Stimulated activated CD8-positive, alpha-beta memory T cell treated with anti-CD3 and anti-CD28 coated beads, Interleukin-15, amount 100 ng/mL, for 24 hours (primary cell): ENCODE measurements around the gene IFIT3.
"Not testable (repeated sequence)": the region's sequence is repeated elsewhere in the genome, so short reads cannot be mapped to it uniquely, and the experiment has no call there.

Experiments used
- DNase-seq: peaks from one replicate; pipeline ENCODE4 v3.0.0-alpha.2; 2020; ENCODE audit warnings: low read depth

Gene IFIT3

DNA sequence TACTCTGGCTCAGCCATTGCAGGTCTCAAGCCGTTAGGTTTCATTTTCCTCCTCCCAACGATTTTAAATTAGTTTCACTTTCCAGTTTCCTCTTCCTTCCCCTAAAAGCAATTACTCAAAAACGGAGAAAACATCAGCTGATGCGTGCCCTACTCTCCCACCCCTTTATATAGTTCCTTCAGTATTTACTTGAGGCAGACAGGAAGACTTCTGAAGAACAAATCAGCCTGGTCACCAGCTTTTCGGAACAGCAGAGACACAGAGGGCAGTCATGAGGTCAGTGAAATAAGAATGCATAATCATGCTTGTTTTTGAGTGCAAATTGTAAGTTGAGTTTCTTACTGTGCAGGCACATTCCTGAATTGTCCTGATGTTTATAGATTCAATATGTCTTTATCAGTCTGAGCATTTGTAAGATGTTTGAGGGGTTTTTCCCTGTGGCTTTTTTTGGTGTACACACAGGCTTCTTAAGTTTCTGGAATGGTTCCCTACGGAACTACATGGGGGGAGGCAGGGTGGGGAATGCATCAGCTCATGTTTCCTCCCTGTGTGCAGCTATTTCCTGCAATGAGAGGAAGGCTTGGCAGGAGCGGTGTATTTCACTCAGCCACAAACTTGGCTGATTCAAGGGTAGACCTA, at the start of gene IFIT3:
Gene IFIT3 (plus strand): TSS at position 195 of the 639 bp plus-strand sequence. CDS start 77 bp downstream, at position 272.
- no peak for DNase-seq

DNA sequence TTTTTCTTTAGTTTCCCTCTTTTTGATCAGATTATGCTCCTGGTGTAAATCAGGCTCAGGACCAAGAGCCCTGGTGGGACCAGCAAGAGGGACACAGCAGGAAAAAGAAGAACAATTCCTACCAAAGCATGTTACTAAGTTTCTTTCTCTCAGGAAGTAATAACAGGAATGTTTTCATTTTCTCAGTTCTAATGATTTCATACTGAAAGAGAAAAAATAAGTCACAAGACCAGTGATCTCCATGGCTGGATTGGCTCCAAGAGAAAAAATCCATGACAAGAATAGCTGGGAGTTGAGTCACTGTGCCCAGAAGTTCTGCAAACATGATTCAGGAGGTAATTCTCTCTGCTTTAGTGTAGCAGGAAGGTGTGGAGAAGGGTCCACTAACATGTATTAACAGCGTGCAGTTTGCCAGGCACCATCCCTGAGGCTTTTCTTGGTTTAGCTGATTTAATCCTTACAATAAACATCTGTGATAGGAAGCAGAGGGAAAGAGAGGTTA, 49.7 kb upstream of the IFIT3 start:
- DNase-seq, result no peak

GRCh38 chr10:89278900-89279392, 48.9 kb upstream of the IFIT3 start:
- no peak for DNase-seq

DNA sequence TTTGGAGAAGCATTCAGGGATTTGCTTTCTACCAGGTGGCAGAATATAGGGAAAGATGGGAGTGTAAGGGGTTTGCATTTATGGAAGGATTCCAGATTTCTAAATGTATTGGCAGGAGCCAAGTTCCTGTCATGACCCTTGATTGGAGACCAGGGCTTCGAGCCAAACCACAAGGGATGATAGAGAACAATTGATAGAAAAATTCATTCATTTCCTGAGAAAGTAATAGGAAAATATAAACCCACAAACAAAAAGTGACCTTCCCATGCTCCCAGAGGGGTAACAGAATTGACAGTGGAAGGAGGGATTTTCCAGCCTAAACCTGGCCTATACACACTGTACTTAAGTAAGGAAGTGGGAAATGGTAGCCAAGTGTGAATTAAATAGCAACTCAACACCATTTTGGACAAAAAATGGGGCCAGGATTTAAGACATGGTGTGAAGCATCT, 48.4 kb upstream of the IFIT3 start:
- DNase-seq, result no peak

- no peak for DNase-seq
Measured at GRCh38 chr10:89280508-89280907, 47.3 kb upstream of the IFIT3 start.

DNA sequence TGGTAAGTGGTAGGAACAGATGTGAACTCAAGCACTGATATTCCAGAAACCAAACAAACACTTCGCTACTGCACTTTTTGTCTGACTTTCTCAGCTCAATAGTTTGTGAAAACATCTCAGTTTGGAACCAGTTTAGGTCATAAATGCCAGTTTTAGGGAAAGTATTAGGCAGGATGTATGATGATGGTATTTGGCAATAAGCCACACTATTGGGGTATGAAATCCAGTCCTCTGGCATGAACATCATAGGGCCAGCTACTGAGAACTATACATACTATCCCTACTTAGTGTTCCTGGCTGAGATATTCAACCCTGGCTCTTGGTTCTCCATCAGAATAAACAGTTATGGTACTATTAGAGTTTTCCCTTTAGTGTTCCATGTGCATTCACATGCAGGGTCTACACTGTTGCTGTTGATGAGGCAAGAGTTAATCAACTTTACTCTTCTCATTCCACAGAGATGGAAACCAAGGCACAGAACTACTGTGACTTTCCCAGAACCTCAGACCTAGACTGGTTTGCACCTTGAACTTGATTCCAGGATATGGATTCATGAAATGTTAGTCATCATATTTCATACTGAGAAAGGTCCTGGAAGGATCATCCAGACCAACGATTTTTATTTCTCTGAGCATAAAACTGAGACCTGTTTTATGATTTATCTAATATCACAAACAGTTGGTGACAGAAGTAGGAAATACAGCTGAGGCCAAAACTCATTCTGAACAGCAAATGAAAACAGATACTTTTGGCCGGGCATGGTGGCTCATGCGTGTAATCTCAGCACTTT, 46.0 kb upstream of the IFIT3 start:
- DNase-seq, result no peak

- no peak for DNase-seq
Measured at GRCh38 chr10:89283025-89283935, 44.5 kb upstream of the IFIT3 start.

DNA sequence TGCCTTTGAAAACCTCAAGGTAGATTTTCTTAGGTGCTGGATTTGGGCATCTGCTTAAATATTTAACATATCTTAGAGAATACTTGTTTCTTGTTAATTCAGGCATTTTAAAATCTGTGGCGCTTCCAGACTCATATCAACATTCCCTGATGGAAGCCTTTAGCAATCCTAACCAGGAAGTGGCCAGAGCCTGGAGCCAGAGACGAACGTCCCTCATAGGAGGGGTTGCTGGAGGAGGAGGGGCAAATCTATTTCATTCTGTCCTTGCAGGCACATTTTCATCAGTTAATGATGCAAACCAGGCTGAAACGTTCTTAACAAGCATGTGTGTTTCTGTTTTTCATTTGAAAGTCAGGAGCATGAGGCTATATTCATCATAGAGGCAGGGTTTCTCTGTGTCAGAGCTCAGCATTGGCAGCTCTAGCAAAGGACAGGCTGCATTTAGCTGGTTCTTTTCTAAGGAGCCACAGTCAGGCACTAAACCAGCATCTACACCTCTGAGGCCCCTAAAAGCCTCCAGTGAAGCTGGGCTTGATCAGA, 43.8 kb upstream of the IFIT3 start:
- DNase-seq, result no peak

GRCh38 chr10:89284711-89285110, 43.1 kb upstream of the IFIT3 start:
- DNase-seq, result not testable (repeated sequence)

- not testable (repeated sequence) for DNase-seq
Measured at GRCh38 chr10:89285303-89285702, 42.5 kb upstream of the IFIT3 start.

DNA sequence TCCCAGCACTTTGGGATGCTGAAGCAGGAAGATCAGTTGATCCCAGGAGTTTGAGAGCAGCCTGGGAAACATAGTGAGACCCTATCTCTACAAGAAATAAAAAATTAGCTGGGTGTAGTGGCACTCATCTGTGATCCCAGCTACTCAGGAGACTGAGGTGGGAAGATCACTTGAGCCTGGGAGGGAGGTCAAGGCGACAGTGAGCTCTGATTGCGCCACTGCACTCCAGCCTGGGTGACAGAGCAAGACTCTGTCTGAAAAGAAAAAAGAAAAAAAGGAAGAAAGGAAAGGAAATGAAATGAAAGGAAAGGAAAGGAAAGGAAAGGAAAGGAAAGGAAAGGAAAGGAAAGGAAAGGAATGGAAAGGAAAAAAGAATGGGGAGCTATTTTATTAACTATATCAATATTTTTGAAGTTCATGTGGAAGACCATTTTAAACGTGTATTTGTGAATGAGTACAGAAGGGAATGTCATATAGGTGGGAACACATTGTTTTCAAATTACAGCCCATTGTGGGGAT, 33.0 kb upstream of the IFIT3 start:
- no peak for DNase-seq

DNA sequence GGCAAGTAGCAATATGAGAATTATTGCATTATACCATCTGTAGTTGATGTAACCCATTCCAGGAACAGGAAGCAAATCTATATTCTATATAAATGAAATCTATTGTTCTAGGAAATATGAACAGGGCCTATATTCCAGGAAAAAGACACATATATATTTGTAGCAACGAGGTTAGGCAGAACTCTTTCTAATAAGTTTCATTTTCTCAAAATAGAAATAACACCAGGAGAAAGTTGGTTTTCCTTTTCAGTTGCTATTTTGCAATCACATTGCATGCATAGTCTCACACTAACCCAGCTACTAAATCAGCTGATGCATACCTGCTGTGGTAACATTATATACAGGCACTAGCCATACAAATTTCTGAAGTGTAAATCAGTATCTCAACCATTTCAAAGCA, 32.2 kb upstream of the IFIT3 start:
- DNase-seq, result no peak

DNA sequence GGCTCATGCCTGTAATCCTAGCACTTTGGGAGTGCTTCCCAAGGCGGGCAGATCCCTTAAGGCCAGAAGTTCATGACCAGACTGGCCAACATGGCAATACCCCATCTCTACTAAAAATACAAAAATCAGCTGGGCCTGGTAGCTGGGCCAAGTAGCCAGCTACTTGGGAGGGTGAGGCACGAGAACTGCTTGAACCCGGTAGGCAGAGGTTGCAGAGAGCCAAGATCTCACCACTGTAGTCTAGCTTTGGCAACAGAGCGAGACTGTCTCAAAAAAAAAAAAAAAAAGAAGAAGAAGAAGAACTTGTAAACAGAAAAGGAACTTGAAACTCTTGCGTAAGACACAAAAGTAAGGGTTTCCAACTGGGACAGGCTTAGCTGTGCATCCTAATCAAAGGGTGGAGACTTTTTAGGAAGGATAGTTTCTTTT, 31.6 kb upstream of the IFIT3 start:
- DNase-seq, result no peak

DNA sequence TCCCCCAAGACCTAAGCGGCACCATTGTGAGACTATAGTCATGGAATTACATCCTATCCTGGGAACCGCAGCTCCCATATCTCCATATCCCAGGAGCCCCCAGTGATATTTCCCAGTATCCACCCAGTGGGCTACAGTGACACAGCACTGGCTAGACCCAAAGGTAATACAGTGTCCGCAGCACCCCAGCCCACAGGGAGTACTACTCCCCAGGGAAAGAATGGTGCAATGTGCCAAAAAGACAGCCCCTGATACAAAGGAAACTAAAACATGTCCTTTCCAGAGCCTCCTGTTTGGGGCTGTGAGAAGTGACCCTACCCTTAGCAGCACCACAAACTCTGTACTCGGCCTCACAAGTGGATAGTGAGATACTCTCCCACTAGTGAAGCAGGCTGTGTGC, 30.4 kb upstream of the IFIT3 start:
- DNase-seq, result no peak

GRCh38 chr10:89297791-89298190, 30.0 kb upstream of the IFIT3 start:
- DNase-seq, result no peak

DNA sequence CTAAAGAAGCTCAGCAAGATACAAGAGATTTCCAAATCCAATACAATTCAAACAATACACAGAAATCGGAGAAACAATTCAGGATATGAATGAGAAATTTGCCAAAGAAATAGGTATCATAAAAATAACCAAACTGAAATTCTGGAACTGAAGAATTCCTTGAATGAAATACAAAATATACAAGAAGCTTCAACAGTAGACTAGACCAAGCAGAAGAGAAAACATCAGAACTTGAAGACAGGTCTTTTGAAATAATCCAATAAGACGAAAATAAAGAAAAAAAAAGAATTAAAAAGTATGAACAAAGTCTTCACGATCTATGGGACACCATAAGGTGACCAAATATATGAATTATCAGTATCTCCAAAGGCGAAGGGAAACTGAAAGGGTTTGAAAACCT, 28.8 kb upstream of the IFIT3 start:
- no peak for DNase-seq

DNA sequence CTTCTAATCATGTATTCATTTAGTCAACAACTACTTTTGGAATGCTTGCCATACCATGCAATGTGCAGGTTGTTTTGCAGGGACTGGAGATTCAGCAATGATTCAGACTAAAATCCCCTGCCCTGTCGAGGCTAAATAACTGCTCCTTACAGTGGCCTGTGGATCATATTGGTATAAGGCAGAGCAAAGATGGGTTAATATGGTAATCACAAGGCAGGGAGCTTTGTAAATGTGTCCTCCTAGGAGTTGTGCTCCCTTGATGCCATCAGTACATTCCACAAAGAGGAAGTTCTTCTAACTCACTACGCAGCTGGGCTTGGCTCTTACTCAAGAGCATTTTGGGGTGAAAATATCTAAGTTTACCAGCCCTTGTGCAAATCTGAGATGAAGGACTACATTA, 26.6 kb upstream of the IFIT3 start:
- DNase-seq, result no peak

DNA sequence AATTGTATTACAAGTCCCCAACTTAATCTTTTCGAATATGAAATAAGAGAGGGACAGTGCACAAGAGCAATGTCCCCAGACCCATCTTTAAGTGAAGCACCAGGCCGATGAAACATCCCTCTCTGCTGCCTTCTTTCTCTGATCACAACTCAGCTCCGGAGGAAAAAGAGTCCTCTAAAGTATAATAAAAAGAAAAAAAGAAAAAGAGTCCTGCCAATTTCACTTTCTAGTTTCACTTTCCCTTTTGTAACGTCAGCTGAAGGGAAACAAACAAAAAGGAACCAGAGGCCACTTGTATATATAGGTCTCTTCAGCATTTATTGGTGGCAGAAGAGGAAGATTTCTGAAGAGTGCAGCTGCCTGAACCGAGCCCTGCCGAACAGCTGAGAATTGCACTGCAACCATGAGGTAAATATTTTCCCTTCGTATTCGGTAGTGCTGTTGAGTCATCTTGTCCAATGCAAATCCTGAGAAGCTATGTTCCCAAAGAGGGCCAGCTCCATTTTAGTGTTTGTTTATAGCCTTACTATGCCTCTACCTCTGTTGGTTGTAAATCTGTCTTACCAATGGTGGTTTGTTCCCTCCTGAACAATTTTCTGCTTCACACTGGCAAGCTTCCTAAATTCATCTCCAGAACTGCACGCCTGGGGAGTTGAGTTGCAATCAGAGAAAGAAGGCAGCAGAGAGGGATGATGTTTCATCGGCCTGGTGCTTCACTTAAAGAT, 25.9 kb upstream of the IFIT3 start, which contains the start of gene IFIT2:
Gene IFIT2 (plus strand): TSS at position 326 of the 725 bp plus-strand sequence. CDS start 78 bp downstream, at position 404.
- no peak for DNase-seq

GRCh38 chr10:89302625-89303024, 25.2 kb upstream of the IFIT3 start:
- no peak for DNase-seq

GRCh38 chr10:89303161-89303560, 24.6 kb upstream of the IFIT3 start:
- DNase-seq, result no peak

DNA sequence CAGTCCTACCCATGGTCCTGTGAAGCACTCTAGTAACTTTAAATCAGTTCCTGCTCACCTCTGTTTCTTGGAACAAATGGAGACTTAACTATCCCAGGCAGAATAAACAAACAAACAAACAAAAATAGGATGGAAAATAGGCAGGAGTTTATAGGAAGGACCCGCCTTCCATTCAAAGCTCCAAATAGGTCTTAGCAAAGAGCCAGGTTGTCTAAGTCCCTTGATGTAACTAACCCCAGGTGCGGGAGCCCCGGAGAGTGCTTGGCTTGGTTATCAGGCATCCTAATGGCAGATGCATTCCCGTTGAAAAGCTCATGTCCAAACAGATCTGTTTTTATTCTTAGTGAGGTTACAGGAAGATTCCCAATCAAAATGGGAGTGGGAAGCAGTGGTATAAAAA, 23.8 kb upstream of the IFIT3 start:
- DNase-seq, result no peak
